NCI-H2196 treated with DMSO at 0.1 percent for 48 hours (cell line): ENCODE results near the gene MRPL18.
"Not testable (repeated sequence)": the region's sequence is repeated elsewhere in the genome, so short reads cannot be mapped to it uniquely, and the experiment has no call there.

Experiments
- DNase-seq: peaks from one replicate; lab custom pipeline; 2025; ENCODE audit not compliant: unreplicated experiment; lab: John Stamatoyannopoulos, UW

Gene MRPL18

DNA sequence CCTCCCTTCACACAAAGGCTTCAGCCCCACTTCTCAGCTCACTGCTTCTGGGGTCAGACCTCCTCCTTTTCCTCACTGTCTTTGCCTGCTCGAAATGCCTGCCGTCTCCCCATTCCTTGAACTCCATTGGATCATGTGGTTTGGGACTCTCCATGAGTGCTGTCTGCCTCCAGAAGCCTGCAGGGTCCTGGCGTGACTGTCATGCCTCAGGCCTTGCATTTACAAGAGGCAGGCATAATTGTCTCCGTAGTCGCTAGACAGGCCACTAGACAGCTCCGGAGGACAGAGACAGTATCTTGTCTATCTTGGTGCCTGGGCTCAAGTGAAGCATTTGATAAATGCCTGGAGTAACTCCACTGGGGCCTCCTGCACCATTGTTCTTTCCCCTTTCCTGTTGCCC is 25.1 kb downstream of the MRPL18 start:
- DNase-seq = no peak

DNA sequence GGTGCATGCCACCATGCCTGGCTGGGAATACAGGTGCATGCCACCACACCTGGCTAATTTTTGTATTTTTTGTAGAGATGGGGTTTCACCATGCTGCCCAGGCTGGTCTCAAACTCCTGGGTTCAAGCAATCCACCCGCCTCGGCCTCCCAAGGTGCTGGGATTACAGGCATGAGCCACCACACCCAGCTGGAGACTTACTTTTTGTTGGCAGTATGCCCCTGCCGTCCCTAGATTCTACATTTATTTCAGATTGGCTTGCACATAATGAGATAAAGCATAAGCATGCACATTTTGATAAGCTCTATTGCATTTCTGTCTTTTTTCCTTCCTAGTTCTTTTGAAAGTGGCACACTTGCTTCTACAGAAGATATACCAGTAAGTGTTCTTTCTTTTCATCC is 26.5 kb downstream of the MRPL18 start:
- DNase-seq = not testable (repeated sequence)

DNA sequence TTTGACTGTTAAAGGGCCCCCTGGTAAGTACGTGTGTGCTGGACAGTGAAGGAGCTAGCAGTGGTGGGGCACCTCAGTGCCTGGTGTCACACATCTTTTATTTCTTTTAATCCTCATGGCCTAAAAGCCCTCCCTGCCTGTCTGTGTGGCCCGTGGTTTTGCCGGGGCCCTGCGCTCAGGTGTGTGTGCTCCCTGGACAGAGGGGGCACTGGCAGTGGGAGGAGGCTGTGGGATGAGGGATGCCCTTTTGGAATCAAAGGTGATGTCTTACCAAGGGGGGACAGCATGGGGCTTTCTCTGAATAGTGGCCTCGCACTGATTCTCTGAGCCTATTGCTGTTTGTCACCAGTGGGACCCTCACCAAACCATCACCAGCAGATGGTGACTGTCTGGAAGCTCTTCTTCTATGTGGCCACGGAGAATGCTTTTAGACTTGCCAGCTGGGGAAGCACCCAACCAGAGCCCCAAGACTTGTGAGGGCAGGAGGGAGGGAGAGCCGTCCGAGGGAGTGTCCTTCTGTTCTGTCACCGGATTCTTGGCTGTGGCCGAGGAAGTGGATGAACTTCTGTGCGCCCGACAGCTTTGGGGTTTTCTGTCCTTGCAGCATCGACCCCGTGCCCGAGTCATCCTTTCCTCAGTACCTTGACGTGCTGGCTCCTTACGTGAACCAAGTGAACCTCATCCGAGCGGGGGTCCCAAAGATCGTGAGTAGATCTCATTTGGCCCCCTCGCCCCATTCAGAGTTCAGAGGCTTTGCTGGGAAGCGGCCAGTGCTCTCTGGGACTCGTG is 27.9 kb downstream of the MRPL18 start:
- no peak for DNase-seq

DNA sequence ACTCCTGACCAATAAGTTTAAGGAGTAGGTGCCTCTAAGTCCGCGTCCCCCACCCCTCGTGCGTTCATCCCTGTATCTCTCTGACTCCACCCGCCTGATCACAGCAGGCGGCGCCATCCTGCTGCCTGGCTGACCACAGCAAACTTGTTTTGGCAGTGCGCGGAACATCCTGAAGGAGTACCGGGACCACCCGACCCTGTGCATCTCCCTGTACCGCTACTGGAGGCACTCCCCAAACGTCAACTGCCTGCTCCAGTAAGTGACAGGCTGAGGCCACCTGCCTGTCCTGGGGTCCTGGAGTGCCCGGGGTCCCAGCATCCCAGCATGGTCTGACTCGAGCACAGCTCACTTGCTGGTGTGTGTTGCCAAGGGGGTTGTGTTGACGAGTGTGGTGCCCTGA is 28.8 kb downstream of the MRPL18 start:
- DNase-seq = no peak

DNA sequence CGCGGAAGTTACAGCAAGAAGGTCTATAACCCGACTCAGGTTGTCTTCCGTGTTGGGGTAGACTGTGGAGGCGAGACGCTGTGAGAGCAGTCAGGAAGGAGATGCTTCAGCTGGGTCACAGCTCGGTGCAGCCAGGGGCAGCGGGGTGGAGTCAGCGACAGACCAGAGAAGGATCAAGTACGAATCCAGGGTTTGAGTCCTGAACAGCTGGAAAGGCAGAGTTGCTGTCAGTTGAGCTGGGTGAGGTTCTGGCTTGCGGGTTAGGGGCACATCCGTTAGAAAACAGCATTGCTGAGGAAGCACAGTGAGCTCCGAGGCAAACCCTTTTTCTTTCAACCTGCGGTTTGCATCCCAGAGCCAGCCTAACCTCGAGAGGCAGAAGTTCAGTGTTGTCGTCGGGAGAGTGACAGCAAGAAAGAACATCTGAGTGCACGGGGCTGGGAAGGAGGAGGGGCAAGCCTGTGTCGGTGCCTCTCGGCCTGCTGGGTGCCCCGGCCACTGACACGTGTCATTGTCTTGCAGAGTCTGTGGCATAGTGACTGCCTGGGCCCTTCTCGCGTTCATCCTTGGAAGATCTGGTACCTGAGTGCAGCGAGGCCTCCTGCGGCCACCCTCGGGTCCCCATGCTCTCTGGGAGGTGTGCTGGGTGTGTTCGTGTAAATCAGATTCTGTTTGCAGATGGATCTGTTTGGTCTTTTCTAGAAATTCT is 29.8 kb downstream of the MRPL18 start:
- no peak for DNase-seq

DNA sequence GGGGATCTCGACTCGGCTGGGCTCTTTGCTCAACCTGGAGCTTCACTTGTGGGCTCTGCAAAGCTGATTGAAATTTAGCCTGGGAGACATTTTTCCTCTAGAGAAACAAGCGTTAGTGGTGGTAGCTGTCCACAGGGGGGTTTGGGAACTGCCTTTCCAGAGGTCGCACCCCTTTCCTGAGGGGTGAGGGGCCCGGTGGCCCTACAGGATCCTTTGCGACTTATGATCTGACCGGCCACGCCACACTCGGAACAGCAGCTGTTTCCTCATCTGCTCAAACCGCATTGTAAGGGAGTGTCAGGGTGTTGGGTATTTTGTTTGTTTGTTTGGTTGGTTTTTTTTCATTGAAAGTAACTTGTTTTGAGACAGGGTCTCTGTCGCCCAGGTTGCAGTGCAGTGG is 30.9 kb downstream of the MRPL18 start:
- no peak for DNase-seq

DNA sequence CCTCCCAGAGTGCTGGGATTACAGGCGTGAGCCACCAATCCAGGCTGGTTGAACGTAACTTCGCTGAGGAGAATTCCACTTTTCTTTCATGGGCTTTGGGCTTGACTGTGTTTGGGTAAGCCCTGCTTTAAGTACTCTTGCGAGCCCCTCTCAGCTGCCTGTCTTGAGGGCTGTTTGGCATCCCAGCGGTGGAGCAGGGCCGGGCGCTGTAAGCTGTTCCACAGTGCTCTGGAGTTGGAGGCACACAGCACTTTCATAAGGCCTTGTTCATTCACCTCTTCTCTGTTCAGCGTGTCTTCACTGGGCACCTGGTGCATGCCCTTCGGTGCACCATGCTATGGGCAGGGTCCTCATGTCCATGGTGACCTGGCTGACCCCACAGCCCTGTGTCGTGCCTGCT is 31.5 kb downstream of the MRPL18 start:
- DNase-seq = no peak

DNA sequence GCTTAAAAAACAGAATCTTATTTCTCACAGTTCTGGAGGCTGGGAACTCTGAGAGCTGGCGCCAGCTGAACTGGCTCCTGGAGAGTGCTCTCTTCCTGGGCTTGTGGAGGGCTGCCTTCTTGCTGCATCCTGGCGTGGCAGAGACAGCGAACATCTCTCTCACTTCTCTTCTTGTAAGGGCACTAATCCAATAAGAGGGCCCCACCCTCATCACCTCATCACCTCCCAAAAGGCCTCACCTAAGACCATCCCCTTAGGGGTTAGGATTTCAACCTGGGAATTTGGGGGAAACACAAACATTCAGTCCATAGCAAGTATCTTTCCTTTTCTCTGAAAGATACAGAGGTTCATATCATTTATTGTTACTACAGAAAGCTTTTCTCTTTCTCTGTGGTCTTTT is 33.7 kb downstream of the MRPL18 start:
- no peak for DNase-seq

DNA sequence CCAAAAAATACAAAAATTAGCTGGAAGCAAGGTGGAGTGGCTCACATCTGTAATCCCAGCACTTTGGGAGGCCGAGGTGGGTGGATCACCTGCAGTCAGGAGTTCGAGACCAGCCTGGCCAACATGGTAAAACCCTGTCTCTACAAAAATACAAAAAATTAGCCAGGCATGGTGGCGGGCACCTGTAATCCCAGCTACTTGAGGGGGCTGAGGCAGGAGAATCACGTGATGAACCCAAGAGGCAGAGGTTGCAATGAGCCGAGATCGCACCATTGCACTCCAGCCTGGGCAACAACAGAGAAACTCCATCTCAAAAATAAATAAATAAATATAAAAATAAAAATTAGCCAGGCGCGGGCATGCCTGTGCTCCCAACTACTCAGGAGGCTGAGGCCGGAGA is 34.4 kb downstream of the MRPL18 start:
- DNase-seq = not testable (repeated sequence)

DNA sequence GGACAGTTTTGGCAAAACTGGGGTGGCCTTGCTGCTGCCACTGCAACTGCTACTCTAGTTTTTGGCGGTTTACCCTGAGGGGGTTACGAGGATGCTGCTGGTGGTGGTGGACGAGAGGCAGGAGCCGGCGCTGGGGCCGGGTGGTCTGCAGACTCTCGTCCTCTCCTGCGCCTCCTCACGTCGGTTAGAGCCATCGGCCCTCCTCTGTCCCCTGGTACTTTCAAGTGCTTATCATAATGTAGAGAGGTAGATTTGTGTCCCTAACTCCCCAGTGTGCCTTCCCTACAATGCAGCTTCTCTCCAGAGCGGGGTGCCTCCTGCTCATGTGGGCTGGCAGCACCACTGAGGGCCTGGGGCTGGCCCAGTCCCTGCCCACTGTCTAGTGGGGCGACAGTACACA is 35.7 kb downstream of the MRPL18 start:
- DNase-seq = no peak

DNA sequence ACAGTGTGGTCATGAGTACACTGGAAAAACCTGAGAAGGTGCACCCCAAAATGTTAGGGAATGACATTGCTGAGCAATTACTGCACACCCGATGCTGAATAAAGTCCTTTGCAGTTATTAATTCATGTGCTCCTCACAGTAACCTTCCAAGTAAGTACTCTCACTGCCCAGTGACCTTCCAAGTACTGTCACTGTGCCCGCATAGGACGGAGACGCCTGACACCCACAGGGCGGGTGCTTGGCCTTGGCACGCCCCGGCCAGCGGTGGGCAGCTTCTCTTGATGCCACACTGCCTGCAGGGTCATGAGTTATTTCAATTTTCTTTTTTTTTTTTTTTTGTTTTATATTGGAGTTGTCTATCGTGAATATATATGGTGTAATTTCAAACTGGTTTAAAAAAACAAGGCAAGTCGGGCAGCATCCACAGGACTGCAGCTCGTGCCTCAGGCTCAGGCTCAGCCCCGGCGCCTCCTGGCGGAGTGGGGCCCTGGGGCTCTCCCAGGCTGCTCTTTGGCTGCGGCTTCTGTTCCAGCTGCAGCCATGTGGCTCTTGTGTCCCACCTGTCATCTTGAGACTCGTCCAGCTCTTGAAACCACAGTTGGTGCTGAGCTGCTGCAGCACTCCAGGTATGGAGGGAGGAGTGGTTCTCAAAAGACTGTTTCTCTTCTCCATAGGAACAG is 36.8 kb downstream of the MRPL18 start:
- no peak for DNase-seq

DNA sequence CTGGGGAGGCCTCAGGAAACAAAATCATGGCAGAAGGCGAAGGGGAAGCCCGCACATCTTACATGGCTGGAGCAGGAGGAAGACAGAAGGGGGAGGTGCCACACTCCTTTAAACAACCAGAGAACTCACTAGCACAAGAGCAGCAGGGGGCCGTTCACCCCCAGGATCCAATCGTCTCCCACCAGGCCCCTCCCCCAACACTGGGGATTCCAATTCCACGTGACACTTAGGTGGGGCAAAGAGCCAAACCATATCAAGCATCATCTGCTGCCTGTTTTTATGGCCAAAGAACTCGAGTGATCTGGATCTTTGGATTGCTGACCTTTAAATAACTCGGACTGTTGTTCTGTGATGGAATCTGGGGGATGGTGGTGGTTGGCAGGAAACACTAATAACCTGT is 37.8 kb downstream of the MRPL18 start:
- DNase-seq = no peak

DNA sequence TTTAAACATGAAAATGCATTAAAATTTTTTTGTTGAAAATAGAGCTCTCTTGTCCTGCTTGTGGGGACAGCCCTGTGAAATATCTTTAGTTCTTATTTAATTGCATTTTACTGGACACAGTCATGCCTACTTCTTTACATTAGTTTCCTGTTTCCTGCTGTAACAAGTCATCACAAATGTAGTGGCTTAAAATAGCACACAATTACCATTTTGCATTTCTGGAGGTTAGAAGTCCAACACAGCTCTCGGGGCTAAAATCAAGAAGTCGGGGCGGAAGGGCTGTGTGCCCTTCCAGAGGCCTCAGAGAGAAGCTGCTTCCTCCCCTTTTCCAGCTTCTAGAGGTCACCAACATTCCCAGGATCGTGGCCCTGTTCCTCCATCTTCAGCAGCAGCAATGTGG is 39.3 kb downstream of the MRPL18 start:
- DNase-seq = no peak

DNA sequence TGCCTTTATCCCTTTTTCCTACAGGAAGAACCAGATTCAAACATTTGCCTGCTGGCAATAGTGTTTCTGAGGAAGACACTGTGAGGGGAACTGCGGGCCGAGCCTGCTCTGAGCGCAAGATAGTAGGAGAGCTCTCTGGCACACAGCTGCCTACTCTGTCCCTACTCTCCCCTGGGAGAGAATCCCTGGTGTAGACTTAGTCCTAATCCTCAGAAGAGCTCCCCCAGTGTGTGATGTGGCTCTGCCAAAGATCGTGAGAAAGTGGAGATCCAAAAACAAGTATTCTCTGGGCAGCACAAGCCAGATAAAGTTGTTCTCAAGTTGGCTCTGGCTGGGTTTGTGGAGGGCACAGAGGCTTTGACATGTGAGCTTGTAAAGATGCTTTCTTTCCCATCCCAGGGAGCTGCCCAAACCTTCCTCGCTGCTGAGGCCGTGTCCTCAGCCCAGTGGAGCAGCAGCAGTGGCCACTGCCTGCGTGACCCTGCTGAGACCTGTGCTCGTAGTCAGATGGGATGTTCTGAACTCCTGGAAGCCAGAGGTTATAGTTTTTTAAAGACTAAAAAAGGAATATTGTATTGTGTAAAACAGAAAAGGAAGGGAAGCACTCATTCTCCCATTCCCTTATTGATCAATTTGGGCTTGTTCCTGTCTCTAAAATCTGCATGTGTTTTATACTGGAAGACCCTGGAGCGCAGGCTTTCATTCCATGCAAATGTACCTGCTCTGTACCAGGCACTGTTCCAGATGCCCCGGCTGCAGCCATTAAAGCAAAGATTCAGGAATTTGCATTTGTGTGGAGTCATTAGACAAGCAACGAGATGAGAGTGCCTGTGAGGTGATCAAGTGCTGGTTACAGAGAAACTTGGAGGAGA is 40.5 kb downstream of the MRPL18 start:
- no peak for DNase-seq

DNA sequence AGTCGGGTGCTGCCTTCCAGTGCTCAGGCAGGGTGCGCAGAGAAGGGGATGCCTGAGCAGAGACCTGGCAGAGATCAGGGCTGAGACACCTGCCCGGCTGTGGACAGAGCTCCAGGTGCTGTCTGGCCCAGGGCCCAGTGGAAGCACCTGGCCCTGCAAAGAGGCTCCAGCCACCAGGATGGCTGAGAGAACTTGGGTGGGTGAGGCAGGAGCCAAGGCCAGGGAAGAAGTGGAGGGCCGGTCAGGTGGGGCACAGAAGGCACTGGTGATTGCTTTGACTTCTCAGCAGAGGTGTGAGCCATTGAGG is 41.1 kb downstream of the MRPL18 start:
- DNase-seq = peak; percentile 10

DNA sequence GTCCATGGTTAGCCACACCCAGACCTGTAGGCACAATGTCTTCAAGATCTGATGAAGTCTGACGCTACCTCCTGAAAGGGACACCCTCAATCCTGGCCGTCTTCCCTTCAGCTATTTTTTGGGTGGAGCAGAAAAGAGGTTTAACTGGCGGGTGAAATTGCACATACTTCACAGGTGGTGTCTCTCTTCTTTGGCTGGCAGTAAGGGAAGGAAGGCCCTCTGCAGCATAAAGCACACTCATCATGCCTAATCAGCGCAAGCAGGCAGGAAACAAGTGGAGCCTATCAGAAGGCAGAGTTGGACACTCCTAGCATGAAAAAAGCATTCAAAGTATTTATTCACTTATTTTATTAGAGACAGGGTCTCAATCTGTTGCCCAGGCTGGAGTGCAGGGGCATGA is 42.7 kb downstream of the MRPL18 start:
- DNase-seq = no peak

DNA sequence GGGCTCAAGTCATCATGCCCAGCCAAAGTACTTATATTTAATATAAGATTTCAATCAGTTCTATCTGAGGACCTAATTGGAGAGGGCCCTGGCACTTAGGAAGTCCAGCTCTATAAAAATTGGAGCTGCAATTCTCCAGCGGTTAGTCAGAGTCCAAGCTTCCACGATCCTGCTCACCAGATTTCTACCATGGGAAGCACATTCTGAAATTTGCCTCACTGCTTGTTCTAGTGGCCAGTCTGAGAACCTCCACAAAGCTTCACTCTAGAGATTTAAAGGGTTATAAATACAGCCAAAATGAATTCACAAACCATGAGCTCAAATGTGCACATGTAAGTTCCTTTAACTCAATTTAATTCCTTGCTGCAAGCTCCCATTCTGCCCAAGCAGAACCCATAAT is 43.3 kb downstream of the MRPL18 start:
- no peak for DNase-seq

DNA sequence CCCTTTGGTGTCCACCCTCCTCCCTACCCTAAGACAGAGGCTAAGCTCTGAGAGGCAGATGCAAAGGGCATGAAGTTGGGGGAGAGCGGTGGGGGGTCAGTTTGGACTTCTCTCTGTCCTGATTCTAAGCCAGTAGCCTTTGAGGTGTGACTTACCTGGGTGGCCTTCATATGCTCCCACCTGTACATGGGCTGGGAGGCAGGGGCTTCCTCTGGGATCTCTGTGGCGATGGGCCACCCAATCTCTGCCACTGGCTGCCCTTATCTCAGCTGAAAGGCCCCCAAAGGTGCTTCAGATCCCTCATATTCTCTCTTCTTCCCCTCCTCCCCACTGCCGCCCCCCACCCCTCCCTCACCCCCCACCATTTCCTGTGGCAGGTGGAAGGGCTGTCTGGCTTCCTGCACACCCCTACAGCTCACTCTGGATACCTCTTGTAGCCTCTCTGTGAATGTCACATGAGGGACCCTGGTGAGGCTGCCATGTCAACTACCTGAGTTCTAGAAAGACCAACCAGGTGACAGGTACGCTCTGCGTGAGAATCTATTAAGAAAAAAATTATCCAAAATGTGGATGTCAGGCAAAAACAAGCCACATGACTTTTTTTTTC is 43.8 kb downstream of the MRPL18 start:
- no peak for DNase-seq

DNA sequence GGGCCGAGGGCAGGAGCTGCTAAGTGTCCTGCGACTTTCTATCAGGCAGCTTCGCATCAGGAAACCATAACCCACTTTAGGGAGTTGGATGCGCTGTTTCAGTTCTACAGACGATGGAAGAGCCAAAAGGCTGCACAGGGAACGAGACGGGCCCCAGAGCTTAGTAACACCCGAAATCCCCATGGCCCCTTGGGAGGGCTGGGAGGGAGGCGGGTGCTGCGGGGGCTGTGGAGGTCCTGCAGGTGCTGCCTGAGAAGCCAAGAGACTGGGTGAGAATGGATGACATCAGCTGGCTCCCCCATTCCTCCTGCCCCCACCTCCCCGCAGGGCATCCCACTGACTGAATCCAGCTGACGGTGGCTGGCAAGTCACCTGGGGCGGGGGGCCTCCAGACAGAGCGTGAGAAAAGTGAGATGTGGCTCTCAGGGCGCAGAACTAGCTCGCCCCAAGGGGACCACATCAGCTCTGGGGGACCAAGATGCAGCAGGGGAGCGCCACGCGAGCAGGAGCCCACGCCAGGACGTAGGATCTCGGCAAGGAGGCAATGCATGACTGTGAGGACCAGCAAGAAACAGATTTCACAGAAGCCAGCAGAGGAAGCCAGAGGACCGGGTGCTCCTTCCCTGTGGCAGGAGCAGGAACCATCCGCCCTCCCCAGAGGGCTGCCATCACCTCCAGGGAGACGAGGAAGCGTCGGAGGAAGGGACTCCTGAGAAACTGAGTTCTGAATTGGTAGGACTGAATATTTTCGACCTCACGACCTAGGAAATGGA is 46.6 kb downstream of the MRPL18 start:
- no peak for DNase-seq

DNA sequence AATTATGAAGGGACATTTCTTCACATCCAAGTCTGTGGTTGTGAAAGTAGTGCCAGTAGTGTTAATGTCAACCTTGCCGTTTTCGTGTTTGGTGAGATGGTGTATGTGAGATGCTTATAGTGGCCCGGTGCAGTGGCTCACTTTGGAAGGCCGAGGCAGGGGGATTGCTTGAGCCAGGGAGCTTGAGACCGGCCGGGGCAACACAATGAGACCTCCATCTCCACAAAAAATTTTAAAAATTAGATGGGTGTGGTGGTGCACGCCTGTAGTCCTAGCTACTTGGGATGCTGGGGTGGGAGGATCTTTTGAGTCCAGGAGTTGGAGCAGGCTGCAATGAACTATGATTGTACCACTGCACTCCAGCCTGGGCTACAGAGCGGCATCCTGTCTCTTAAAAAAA is 47.2 kb downstream of the MRPL18 start:
- no peak for DNase-seq
